Uterus (tissue), 2 donors: ENCODE results near the gene PCGF6.

ENCODE experiments used
- POLR2A ChIP-seq, 2 donors: fragments of 450-650 bp; IDR thresholded peaks; one replicate each; pipeline ENCODE4 v1.6.1; 2016; ENCODE audit warnings: antibody characterized with exemption in 2 of 2, mild to moderate bottlenecking in 1 of 2, moderate library complexity in 1 of 2
- TF ChIP-seq, protein P1 (sequence below), 4 experiments: fragments of 200-600 bp in 2 of 4; fragments of 450-650 bp in 2 of 4; sonication (generic) in 2 of 4; IDR thresholded peaks; one replicate each; pipeline ENCODE4 v1.5.1; 2016 to 2019; ENCODE audit warnings: antibody characterized with exemption in 4 of 4, mild to moderate bottlenecking in 2 of 4, moderate library complexity in 1 of 4

DNA sequence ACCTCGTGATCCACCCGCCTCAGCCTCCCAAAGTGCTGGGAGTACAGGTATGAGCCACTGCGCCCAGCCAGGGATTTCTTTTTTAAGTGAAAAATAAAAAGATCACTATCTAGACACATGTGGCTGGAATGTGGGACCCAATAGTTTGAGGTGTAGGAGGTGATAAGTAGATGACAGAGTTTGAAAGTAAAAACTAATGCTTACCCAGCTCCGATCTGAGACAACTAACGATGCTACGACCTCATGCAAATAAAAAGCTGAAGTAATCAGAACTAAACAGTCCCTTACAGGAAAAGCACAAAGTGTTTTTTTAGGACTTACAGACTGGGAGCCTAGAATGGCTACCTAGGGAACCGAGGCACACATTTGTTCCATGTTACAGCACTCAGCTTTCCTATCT, 23.0 kb downstream of the PCGF6 start:
- no peak for TF ChIP-seq POLR2A (IDR thresholded peaks at IDR 0.05)
- TF ChIP-seq, protein P1, sequence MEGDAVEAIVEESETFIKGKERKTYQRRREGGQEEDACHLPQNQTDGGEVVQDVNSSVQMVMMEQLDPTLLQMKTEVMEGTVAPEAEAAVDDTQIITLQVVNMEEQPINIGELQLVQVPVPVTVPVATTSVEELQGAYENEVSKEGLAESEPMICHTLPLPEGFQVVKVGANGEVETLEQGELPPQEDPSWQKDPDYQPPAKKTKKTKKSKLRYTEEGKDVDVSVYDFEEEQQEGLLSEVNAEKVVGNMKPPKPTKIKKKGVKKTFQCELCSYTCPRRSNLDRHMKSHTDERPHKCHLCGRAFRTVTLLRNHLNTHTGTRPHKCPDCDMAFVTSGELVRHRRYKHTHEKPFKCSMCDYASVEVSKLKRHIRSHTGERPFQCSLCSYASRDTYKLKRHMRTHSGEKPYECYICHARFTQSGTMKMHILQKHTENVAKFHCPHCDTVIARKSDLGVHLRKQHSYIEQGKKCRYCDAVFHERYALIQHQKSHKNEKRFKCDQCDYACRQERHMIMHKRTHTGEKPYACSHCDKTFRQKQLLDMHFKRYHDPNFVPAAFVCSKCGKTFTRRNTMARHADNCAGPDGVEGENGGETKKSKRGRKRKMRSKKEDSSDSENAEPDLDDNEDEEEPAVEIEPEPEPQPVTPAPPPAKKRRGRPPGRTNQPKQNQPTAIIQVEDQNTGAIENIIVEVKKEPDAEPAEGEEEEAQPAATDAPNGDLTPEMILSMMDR (IDR thresholded peaks at IDR 0.05), result no peak
